UCSD-AML1 (cell line): ENCODE data around the gene RC3H1.
A peak's percentile ranks its signal among the peaks of the same experiment; 100 is the strongest.
"Not testable (repeated sequence)": the region's sequence is repeated elsewhere in the genome, so short reads cannot be mapped to it uniquely, and the experiment has no call there.

Experiments used
- DNase-seq: peaks from one replicate; lab custom pipeline; 2025; ENCODE audit not compliant: unreplicated experiment; lab: John Stamatoyannopoulos, UW

Gene RC3H1

GRCh38 chr1:174028495-174028894, 6.3 kb upstream of the RC3H1 start:
- no peak for DNase-seq

- DNase-seq, result no peak
Measured at GRCh38 chr1:174023440-174023839, 1.3 kb upstream of the RC3H1 start.

- no peak for DNase-seq
Measured at GRCh38 chr1:174022976-174023277, 770 bp upstream of the RC3H1 start.

- DNase-seq, result peak; percentile 67
Measured at GRCh38 chr1:174021591-174022079, 522 bp downstream of the RC3H1 start.

GRCh38 chr1:174018565-174018964, 3.6 kb downstream of the RC3H1 start:
- DNase-seq, result no peak

- no peak for DNase-seq
Measured at GRCh38 chr1:174017231-174017970, 4.8 kb downstream of the RC3H1 start.

- no peak for DNase-seq
Measured at GRCh38 chr1:174013864-174014418, 8.2 kb downstream of the RC3H1 start.

GRCh38 chr1:174008979-174009378, 13.2 kb downstream of the RC3H1 start:
- DNase-seq, result no peak

GRCh38 chr1:174008269-174008668, 13.9 kb downstream of the RC3H1 start:
- no peak for DNase-seq

GRCh38 chr1:174007851-174008250, 14.3 kb downstream of the RC3H1 start:
- no peak for DNase-seq

- no peak for DNase-seq
Measured at GRCh38 chr1:174005032-174005431, 17.1 kb downstream of the RC3H1 start.

- DNase-seq, result no peak
Measured at GRCh38 chr1:174003867-174004266, 18.3 kb downstream of the RC3H1 start.

- DNase-seq, result no peak
Measured at GRCh38 chr1:174001573-174001972, 20.6 kb downstream of the RC3H1 start.

- no peak for DNase-seq
Measured at GRCh38 chr1:174000371-174000770, 21.8 kb downstream of the RC3H1 start.

- no peak for DNase-seq
Measured at GRCh38 chr1:173997791-173998190, 24.4 kb downstream of the RC3H1 start.

- DNase-seq, result no peak
Measured at GRCh38 chr1:173996995-173997394, 25.2 kb downstream of the RC3H1 start.

GRCh38 chr1:173995475-173995874, 26.7 kb downstream of the RC3H1 start:
- DNase-seq, result no peak

GRCh38 chr1:173993948-173994347, 28.2 kb downstream of the RC3H1 start:
- not testable (repeated sequence) for DNase-seq

- DNase-seq, result no peak
Measured at GRCh38 chr1:173988068-173988467, 34.1 kb downstream of the RC3H1 start.

- no peak for DNase-seq
Measured at GRCh38 chr1:173986951-173987350, 35.2 kb downstream of the RC3H1 start.

GRCh38 chr1:173970252-173970651, 51.9 kb downstream of the RC3H1 start:
- no peak for DNase-seq

- not testable (repeated sequence) for DNase-seq
Measured at GRCh38 chr1:173965896-173966295, 56.3 kb downstream of the RC3H1 start.

- no peak for DNase-seq
Measured at GRCh38 chr1:173963477-173963876, 58.7 kb downstream of the RC3H1 start.
